Measurements from ENCODE around the gene NXPE3.

GRCh38 chr3:101732240-101732641, 46.8 kb upstream of the NXPE3 start:
- TF ChIP-seq CTCF (IDR thresholded peaks at IDR 0.05) (no peak), POLR2A (IDR thresholded peaks at IDR 0.05) (no peak)
